Measurements from ENCODE around the gene PACSIN2.
"Not testable (repeated sequence)": the region's sequence is repeated elsewhere in the genome, so short reads cannot be mapped to it uniquely, and the experiment has no call there.

PACSIN2 gene

DNA sequence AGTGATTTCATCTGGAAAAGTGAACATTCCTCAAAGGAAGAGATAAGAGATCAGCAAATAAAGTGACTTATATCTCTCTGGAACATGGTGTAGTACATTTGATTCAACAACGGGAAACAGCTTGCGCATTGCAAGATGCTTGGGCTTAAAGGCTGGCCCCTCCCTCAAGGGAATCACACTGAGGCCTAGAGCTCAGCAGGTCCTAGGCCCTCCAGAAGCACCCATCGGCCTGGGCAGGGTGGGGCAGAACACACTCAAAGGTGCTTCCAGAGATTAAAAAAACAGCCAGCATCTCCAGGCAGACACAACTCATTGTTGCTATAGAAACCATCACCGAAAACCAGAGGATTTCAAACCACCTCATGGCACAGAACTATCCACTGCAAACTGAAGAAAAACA lies 88.8 kb downstream of the PACSIN2 start:
- DNase-seq (ENCODE audit: low spot score), result no peak

DNA sequence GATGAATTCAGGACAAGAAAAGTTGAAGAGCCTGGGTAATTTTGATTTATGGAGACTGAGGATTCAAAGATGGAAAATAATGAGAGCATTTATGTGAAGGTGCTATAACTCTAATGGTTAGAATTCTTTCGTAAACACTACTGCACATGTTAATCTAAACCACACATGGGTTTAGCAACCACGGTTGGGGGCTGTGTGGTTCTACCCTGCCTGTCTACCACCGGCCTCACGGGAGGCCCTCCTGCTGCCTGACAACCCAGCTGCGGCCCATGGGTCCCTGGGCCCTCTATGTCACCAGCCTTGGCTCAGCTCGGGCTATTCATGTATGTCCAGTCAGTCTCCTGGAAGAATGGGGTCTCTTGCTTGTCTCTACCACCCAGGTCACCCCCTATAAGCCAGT lies 89.4 kb downstream of the PACSIN2 start:
- DNase-seq (ENCODE audit: low spot score), result no peak

DNA sequence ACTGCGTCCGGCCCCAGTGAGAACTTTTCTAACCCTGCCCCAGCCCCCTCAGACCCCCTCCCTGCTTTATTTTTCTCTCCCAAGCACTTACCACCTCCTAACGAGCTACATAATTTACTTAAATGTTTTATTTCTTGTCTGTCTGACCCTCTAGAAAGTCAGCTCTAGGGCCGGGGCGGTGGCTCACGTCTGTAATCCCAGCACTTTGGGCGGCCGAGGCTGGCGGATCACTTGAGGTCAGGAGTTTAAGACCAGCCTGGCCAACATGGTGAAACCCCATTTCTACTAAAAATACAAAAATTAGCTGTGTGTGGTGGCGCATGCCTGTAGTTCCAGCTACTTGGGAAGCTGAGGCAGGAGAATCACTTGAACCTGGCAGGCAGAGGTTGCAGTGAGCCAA lies 89.9 kb downstream of the PACSIN2 start:
- DNase-seq (ENCODE audit: low spot score), result not testable (repeated sequence)

DNA sequence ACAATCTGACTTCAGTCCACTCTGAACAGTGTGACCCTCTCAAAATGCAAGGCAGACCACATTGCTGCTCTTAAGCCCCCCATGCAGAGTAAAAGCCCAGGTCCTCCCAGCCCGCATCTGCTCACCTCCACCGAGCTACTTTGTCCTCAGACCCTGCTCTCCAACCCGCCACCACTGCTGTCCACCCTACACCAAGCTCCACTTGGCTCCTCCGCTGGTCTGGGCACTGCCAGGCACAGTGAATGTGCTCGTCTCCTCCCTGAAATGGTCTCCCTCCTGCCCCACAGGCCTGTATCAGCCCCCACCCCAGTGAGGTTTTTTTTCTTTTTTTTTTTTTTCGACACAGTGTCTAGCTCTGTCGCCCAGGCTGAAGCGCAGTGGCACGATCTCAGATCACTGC lies 90.5 kb downstream of the PACSIN2 start:
- no peak for DNase-seq (ENCODE audit: low spot score)

DNA sequence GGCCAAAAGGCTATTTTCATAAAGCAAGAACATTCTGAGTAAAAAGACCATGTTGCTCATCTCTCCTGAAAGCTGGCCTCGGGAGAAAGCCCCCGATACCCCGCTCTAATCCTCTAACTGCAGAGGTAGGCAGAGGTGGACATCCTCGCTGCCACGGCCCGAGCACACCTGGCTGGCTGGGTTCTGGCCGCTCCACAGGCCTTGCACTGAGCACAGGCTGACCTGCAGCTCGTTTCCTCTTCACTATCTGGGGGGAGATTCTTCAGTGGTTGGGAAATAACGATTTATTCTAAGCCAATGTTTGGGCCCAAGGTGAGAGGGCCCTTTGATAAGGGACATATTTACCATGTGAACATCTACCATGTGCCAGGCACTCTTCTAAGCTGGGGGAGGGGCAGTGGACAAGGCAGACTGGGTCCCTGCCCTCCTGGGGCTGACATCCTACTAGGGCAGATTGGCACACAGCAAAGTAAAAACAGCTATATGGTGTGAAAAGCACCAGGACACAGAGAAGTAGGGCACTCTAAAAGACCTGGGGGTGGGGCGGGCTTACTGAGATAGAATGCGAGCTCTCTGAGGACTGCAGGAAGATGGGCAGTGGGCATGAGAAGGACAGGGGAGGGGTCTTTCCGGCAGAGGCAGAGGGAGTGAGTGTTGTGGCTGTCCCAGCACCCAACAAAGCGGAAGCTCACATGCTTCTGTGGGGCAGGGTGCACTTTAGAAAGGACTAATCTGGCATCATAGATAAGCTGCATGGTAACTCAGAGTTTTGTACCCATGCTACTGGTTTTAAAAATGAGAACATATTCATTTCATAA lies 92.4 kb downstream of the PACSIN2 start:
- DNase-seq (ENCODE audit: low spot score), result no peak

DNA sequence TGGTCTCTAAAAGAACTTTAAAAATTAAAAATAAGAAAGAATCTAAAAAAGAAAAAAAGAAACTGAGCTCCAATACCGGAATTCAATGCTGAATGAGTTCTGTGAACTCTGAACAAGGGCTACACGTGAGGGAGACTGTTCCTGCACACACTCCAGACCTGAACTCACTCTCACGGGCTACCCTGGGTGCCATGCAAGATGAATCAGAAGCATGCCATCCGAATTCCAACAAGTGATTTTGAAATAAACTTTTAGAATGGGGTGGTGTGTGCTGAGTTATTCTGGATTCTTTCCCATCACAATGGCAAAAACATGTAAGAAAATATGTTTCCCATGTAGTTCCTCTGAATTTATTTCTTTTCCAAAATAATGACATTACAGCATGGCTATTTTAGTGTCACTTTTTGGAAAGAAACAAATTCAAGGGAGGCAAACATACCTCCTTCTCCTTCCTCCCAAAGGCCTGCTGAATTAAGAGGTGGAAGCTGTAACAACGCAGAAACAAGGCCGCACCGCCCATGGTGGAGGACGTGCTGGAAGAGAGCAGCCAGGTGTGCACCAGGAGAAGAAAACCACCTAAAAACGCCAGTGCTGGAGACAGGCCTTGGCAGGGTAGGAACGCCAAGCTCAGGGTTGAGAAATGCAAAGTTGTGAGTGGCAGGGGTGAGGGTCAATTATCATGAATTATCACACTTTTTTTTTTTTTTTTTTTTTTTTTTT lies 94.7 kb downstream of the PACSIN2 start:
- DNase-seq (ENCODE audit: low spot score), result no peak

DNA sequence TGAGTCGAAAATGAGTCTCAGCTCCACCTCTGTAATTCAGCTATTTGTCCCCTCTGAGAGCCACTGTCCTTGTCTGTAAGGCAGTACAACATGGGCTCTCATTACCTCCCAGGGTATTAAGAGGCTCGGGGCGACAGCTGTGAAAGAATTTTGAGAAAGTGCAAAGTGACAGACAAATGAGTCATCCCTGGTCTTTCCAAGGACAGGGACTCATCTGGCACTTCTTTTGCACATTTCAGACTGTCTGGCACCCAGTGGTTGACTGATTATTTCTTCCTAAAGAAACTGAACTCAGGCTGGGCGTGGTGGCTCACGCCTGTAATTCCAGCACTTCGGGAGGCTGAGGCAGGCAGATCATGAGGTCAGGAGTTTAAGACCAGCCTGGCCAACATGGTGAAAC lies 95.8 kb downstream of the PACSIN2 start:
- DNase-seq (ENCODE audit: low spot score), result no peak

DNA sequence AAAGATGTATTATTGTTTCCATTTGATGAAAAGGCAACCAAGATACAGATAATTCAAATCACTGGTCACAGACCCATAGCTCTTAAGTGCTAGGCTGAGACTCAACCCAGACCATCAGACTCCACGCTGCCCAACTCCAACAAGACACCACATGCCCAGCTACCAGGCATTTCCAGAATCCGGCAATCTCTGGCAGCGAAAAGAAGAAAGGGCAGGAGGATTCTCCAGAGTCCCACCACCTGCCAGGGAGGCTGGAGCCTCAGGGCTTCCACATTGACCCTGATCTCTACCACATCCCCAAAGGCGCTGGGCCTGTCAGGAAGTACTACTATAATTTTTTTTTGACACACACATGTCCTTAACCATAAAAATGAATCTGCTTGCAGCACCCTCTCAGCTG lies 96.4 kb downstream of the PACSIN2 start:
- DNase-seq (ENCODE audit: low spot score), result no peak

DNA sequence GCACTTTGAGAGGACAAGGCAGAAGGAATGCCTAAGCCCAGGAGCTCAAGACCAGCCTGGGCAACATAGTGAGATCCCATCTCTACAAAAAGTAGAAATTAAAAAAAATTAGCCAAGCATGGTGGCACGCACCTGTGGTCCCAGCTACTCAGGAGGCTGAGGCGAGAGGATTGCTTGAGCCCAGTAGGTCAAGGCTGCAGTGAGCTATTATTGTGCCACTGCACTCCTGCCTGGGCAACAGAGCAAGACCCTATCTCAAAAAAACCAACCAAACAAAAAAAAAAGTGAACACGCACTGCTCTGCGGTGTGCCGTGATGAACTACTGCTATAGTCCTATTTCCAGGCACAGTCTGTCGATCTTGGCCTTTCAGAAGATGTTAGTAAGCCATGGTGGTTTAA lies 97.6 kb downstream of the PACSIN2 start:
- DNase-seq (ENCODE audit: low spot score), result not testable (repeated sequence)

DNA sequence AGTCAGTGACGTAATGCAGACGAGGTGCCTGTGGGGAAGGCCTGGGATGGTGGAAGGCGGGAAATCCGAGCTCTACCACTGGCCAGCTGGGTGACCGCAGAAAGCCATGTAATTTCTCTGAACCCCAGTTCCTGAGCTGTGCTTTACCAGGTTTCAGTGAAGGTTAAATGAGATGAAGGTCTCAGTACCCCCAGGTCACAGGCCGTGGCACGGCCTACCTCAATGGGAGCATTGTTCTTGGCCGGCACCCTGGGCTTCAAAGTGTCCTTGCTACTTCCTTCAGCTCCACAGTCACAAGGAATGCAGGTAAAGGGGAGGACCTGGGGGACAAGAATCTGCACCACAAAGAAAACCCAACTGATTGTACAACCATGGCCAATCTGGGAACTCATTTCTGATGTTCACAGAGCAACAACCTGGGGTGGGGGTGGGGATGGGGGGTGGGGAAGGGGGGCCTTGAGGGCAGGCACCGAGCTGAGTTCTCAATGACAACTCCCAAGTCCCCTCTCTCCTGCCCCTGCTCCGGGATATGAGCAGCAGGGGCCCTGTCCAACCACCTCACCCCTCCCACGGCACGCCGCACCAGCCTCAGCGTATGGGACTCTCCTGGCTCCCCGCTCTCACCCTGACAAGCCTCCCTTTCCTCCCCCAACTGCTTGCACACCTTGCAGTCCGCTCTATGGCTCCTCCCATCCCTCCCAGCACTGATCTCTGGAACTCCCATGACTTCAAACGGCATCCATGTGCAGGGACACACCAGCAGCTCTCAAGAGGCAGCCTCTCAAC lies 98.8 kb downstream of the PACSIN2 start:
- DNase-seq (ENCODE audit: low spot score), result no peak

DNA sequence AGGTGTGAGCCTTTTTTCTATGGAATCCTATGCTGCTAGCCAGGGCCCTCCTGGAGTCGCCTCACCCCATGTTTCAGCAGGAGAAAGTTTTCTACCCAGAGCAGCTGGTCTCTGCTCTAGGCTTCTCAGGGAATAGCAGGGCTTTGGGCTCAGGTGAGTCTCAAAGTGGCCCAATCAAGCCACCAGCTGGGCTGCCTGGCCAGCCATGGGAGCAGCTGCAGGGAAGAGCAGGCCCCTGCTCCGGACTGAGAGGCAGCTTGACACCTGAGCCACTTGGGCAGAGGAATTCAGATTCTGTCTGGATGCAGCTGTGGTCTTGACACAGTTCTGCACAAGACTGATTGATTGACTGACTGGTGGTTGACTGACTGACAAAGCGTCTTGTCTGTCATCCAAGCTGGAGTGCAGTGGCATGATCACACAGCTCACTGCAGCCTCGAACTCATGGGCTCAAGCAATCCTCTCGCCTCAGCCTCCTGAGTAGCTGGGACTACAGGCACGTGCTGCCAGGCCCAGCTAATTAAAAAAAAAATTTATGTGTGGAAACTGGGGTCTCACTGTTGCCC lies 100.4 kb downstream of the PACSIN2 start:
- no peak for DNase-seq (ENCODE audit: low spot score)

DNA sequence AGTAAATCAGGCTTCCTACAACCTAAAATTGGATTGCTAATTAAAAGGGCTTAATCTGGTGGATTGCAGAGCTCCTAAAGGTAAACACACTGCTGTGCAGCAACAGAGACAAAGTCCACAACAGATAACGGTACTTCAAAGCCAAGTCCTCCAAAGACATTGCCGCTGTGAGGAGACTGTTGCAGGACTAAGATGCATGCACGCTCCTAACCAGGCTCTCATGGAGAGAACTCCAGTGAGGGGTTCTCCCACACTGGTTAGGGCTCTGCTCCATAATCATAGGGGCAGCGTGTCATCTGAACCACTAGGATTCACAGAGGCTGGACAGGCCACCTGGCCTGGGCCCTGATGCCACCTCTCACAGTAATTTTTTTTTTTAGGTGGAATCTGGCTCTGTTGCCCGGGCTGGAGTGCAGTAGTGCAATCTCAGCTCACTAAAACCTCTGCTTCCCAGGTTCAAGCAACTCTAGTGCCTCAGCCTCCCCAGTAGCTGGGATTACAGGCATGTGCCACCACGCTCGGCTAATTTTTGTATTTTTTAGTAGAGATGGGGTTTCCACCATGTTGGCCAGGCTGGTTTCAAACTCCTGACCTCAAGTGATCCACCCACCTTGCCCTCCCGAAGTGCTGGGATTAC lies 101.0 kb downstream of the PACSIN2 start:
- no peak for DNase-seq (ENCODE audit: low spot score)

DNA sequence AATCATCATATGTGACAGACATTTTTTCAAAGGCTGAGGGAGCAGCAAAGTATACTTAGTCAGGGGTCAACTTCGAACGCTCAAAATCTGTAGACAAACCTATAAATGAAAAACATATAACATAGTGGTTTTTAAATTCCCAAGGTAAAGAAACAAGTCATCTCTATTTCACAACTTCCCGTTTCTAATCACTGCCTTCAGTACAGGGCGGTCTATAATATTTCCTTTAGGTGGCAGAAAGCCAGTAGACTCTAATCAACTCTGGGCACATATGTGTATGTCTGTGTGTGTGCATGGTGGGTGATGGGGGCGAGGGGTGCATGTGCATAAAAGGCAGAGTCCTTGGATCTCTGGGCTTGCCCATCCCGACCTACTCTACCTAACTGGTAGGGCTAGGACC lies 102.9 kb downstream of the PACSIN2 start:
- DNase-seq (ENCODE audit: low spot score), result no peak

DNA sequence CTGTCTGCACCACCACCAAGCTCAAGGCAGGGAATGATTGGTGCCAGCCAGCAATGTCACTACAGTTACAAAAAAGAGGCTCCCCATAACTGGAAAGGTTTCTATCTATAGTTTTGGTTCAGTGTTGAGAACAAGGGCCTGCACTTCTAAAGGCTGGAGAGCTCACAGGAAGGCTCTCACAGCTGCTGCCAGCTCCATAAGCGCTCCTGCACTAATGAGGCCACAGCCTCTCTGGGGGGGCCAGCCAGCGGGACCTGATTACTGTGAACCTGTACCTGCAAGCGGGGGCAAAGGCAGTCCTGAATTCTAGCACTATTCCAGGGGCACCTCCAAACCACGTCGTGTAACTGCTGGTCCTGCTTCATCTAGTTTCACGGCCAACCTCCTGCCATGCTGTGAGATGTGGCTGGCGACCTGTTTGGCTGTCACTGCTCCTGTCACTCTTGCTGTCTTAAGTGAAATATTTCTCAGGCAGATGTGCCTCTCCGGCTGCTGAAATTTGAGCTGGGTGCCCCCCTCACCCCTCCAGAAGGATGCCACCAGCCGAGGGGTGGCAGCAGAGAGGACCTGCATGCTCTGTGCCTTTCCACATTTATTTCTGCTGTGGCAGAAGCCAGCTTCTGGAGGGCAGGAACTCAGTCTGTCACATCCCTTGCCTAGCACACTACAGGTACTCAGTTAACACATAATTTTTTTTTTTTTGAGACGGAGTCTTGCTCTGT lies 104.6 kb downstream of the PACSIN2 start:
- DNase-seq (ENCODE audit: low spot score), result no peak

DNA sequence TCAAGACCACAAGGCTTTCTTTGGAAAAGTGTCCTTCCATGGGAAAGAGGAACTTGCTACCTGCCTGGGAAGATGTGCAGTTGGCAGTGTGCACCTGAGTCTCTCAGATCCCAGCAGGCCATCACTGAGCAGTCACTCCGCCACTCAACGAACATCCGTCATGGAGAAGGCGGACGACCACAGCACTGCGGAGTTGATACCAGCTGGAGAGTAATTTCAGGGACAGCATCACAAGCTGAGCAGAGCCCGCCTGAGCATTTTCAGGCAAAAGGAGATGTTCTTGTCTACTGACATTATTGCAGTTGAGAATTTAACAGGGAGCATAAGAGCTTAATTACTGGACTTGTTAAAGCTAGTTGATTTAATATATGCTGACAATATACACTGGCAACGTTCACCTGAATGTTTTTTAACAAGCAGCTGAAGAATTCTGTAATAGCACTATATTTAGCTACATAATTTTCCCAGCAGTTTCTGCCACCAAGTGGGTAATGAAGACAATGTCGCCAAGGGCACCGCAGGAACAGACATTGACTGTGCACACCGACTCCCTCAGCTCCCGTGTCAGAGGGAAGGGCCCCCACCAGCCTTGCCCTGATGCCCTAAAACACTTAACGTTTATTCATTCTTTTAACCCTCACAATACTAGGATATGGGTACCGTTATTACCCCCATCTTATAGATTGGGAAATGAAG lies 105.4 kb downstream of the PACSIN2 start:
- no peak for DNase-seq (ENCODE audit: low spot score)

DNA sequence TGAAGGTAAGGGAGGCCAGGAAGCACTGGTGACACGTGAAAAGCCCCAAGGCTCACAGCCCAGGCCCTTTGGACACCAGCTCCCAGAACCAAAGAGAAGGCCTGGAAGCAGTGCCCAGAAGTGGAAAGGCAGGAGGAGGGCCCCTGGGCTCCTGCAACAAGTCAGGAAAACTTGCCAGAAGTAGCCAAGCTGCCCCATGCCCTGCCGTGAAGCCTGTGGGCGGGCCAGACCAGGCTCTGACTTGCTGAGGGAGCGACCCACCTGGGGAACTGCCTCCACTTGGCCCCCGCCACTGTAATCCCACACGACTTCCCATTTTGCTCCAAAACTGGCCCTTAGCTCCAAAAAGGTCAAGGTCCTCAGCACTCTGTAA lies 106.6 kb downstream of the PACSIN2 start:
- no peak for DNase-seq (ENCODE audit: low spot score)

DNA sequence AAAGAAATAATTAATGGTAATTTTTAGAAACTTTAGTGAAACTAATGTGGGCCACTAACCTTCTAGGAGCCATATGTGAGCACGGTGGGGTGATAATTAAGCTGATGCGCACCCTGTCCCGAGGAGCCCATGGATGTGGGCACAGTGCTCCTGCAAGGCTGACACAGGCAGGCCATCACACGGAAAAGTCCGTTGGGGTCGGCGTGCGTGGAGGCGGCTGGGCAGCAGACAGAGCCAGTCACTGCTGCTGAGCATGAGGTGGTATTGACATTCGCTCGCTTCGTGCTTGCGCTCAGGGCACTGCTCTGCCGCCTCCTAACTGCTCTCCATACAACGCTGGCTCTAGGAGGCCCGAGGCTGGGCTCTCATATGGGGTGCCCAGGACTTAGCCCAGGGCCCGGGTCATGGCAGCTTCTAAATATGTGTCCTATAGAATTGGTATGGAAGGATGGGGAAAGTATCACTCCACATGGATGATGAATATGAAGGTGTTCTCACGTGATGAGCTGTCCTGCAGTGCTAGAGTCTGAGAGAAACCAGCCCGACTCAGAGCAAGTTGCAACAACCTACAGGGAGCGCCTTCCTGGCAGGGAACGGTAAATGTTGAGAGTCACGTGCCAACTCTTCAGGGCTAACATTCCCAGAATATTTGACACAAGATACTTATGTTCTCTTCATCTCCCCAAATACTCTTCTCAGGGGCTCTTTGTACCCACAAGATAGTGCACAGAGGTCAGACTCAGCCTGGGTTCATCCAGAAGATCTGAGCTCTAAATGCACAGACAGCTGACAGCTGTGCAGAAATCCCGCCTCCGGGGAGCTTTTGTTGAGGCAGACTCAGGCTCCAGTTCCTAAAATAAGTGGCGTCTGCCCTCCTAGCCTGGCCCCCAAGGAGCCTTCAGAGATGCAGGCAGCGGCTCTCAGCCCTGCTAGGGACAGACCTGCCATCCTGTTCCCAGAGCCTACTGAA lies 107.3 kb downstream of the PACSIN2 start:
- no peak for DNase-seq (ENCODE audit: low spot score)

DNA sequence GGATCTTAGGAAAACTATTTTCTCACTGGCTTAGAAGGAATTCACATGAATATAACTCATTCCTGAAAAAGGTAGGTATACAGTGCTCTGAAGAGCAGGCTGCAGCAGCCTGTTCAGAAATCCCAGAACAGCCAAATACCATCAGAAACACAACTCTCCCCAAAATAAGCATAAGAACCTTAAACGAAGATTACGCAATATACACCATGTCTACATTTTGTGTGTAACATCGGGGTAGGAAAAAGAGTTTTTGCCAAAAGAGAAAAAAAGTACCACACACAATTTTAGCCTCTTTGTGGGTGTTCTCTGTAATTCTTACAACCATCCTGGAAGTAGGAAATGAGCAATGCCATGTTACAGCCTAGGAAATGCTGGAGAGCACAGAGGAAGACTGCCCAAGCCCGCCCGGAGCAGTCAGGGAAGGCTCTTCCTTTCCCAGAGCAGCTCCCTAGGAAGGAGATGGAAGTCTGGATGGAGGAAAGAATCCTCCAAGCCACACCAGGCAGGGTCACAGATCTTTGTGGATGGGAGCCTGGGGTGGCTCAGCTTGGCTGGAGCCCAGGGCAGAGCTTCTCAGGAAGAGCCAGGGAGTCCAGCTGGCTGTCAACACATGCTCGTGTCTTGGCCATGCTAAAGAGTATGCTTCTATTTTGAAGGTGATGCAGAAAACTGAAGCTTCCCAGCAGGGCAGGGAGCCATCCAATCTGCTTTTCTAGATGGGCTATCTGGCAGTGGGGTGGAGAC lies 108.2 kb downstream of the PACSIN2 start:
- no peak for DNase-seq (ENCODE audit: low spot score)

DNA sequence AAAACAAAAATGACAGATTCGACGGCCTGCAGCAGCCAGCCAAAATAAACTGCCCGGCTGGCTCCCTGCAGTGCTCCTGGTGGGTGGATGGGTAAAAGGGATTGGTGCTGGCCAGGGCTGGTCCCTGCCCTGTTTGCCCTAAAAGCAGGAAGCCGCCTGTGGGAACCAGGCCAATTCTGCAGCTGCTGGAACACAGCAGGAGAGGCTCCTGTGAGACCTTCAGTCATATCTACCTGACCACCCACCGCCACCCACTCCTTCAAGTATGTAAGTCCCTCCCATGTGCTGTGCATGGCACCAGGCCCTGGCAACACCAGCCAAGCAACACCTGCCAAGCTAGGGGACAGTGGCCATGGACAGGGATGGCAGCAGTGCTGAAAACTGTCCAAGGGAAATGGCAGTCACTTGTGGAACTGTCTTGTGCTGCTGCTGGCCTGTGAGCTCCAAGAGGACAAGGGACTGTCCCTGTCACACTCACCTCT lies 109.2 kb downstream of the PACSIN2 start:
- DNase-seq (ENCODE audit: low spot score), result no peak

Data from ecto neural progenitor cell (in vitro differentiated cells).